H1 (cell line): Measurements from ENCODE around the gene CCDC30. TPM values are rescaled to one million over a fixed set of nuclear protein-coding genes. Genes with fewer than 3 reads are reported as not detected.

Experiments used
- HDAC2 ChIP-seq, 2 experiments: fragments of 300-600 bp in 1 of 2; sonication (generic) in 1 of 2; IDR thresholded peaks; 2 replicates each; pipeline ENCODE4 v1.6.1; 2011 to 2012; ENCODE audit warnings: low read depth in 2 of 2, low read length in 2 of 2, mild to moderate bottlenecking in 2 of 2, moderate library complexity in 2 of 2, borderline replicate concordance in 1 of 2, inconsistent platforms in 1 of 2
- SIRT6 ChIP-seq: IDR thresholded peaks from one replicate; pipeline ENCODE4 v1.7.1; 2012; ENCODE audit warnings: low read length, inconsistent platforms
- polyA plus RNA-seq, 7 experiments: library from polyadenylated mRNA; depleted of rRNA in 3 of 7; stranded (reverse) in 5 of 7; unstranded in 2 of 7; fragments of >200 nt in 5 of 7; fragments of 200-250 nt in 2 of 7; gene quantifications; 1 replicate in 5 of 7; 2 replicates in 1 of 7; 4 replicates in 1 of 7; pipeline versions ENCODE4 v1.2.1 to v1.2.3, GENCODE V29; 2011 to 2013; ENCODE audit warnings: missing spikeins in 2 of 7, mixed read lengths in 2 of 7
- total RNA-seq: library from RNA; stranded (reverse); fragmentation: NEBNext Ultra II Directional; extraction: Animal tissue kit (Norgen Biotek cat#: 25700); gene quantifications from 2 replicates; pipeline ENCODE4 v1.2.1, GENCODE V29; 2021

Gene CCDC30
- total and polyA plus RNA-seq, 2 of the 8 experiments (the other 6 are each of a cell fraction or from before 2014, with no cell fraction given) = 0.60 to 1.8 TPM

DNA sequence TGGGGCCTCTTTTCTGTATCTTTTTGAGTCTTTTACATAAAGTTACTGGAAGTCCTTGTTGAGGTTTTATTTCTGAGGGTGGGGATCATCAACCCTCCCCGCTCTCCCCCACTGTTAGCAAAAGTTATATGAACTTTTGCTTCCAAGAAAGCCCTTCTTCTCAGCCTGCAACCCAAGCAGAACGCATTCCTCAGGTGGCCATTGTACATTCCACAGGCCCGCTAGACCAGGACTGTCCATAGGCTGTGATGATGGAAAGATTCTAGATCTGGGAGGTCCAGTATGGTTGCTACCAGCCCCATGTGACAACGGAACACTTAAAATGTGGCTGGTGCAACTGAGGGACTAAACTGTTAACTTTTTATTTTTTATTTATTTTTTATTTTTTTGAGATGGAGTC lies 207.3 kb downstream of the CCDC30 start (continued):
- TF ChIP-seq HDAC2 (IDR thresholded peaks at IDR 0.05; ENCODE audit: borderline replicate concordance in 1 of 2, low read depth in 2 of 2, low read length in 2 of 2) = no peak
- no peak for TF ChIP-seq SIRT6
